ENCODE results near the gene THBS2. TPM values are rescaled to one million over a fixed set of nuclear protein-coding genes. Genes with fewer than 3 reads are reported as not detected.

Gene THBS2
- total and polyA plus RNA-seq, 2 donors (not counting 3 experiments of a cell fraction or from before 2014, with no cell fraction given) = 0.08 TPM; not detected in 1

DNA sequence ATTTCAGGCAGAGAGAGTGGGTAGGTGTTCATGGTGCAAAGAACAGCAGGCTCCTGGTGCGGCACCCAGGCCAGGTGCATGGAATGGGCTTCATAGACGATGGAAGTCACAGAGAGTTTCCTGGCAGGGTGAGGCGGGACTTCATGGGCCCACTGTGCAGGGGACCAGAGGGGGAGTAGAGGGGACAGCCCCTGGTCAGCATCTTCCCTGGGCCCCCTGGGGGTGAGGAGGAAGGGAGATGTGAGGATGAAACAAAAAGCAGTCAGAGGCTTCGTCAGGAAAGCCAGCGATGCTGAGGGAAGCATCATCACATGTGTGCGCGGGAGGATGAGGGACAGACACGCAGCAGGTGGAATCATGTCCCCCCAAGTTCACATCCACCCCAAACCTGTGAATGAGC lies 2.4 kb upstream of the THBS2 start:
- TF ChIP-seq, protein P1, sequence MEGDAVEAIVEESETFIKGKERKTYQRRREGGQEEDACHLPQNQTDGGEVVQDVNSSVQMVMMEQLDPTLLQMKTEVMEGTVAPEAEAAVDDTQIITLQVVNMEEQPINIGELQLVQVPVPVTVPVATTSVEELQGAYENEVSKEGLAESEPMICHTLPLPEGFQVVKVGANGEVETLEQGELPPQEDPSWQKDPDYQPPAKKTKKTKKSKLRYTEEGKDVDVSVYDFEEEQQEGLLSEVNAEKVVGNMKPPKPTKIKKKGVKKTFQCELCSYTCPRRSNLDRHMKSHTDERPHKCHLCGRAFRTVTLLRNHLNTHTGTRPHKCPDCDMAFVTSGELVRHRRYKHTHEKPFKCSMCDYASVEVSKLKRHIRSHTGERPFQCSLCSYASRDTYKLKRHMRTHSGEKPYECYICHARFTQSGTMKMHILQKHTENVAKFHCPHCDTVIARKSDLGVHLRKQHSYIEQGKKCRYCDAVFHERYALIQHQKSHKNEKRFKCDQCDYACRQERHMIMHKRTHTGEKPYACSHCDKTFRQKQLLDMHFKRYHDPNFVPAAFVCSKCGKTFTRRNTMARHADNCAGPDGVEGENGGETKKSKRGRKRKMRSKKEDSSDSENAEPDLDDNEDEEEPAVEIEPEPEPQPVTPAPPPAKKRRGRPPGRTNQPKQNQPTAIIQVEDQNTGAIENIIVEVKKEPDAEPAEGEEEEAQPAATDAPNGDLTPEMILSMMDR (IDR thresholded peaks at IDR 0.05; ENCODE audit: extremely low read depth in 1 of 2, insufficient read depth in 1 of 2, low read depth in 1 of 2, low read length in 2 of 2) = no peak
- TF ChIP-seq POLR2A (IDR thresholded peaks at IDR 0.05; ENCODE audit: low read depth, low read length) = no peak
- TF ChIP-seq, protein P2, sequence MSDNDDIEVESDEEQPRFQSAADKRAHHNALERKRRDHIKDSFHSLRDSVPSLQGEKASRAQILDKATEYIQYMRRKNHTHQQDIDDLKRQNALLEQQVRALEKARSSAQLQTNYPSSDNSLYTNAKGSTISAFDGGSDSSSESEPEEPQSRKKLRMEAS (IDR thresholded peaks at IDR 0.05; ENCODE audit: insufficient read depth, insufficient read length) = no peak
- TF ChIP-seq JUN (IDR thresholded peaks at IDR 0.05; ENCODE audit: borderline replicate concordance, insufficient read depth, insufficient read length, low read depth) = no peak
- no peak for TF ChIP-seq POLR2AphosphoS5 (IDR thresholded peaks at IDR 0.05; ENCODE audit: insufficient read depth, low read depth, low read length)
- TF ChIP-seq EZH2 (IDR thresholded peaks at IDR 0.05; ENCODE audit: borderline replicate concordance, low read depth, low read length, severe bottlenecking) = no peak
- no peak for TF ChIP-seq GATA2 (IDR thresholded peaks at IDR 0.05; ENCODE audit: insufficient read depth, insufficient read length, low read depth, low read length)
- TF ChIP-seq MYC (IDR thresholded peaks at IDR 0.05; ENCODE audit: low read depth, low read length) = no peak
- TF ChIP-seq FOS (IDR thresholded peaks at IDR 0.05; ENCODE audit: borderline replicate concordance, insufficient read depth, low read length) = no peak
- CTCF ChIA-PET = no interaction called here
- BruUV-seq (replicated peaks) = no TSS peak
- H3K9ac ChIP-seq (replicated peaks; ENCODE audit: extremely low read depth, insufficient read depth, low read length) = no peak overlapping the region
- H2AFZ ChIP-seq (ENCODE audit: low read depth, low read length) = no peak overlapping the region
- FAIRE-seq (no peak), DNase-seq (ENCODE audit: low read depth, low spot score) (no peak)
- no peaks in the 10 kb centered on the region for H4K20me1 ChIP-seq (replicated peaks; ENCODE audit: control insufficient read depth, extremely low read depth, insufficient read depth, low read length)
- H3K4me1 ChIP-seq (ENCODE audit: control insufficient read depth, extremely low read depth, insufficient read depth, low read length) = no peaks in the 10 kb centered on the region
- no peaks in the 10 kb centered on the region for H3K9me1 ChIP-seq (replicated peaks; ENCODE audit: control insufficient read depth, extremely low read depth, insufficient read depth, low read length)
- no peaks in the 10 kb centered on the region for H3K36me3 ChIP-seq (ENCODE audit: control insufficient read depth in 2 of 2, extremely low read depth in 1 of 2, insufficient read depth in 2 of 2, low read length in 2 of 2)
- no peak overlapping the region for H3K27ac ChIP-seq (ENCODE audit: insufficient read depth, low read depth, low read length)
- intact Hi-C loops (cut with micrococcal nuclease) (no loop called here), dilution Hi-C loops (cut with MboI; ENCODE audit: extremely low pct_ligation_motif_present, low sequenced_read_pairs) (no loop called here)
- peaks cover 0 to 3% of the 10 kb centered on the region in 2 experiments for H3K27me3 ChIP-seq (ENCODE audit: control insufficient read depth in 2 of 2, insufficient read depth in 2 of 2, low read length in 2 of 2)
- peaks cover 2% of the 10 kb centered on the region for H3K9me3 ChIP-seq (replicated peaks; ENCODE audit: control insufficient read depth, insufficient read depth, low read length)
- no peak overlapping the region for H3K4me3 ChIP-seq (replicated peaks in 1 of 3; ENCODE audit: insufficient read depth in 1 of 3, low read depth in 1 of 3, low read length in 3 of 3)
- no peak overlapping the region for H3K4me2 ChIP-seq (ENCODE audit: insufficient read depth, low read length)
- POLR2A ChIA-PET = no interaction called here
- no peaks in the 10 kb centered on the region for H3K79me2 ChIP-seq (ENCODE audit: control insufficient read depth, insufficient read depth, low read length)
